GM19351 (cell line): ENCODE data around the gene EFNA1.

Experiments used
- ATAC-seq: cut with Tn5 transposase; IDR thresholded peaks from one replicate; pipeline ENCODE4 v1.9.1; 2021; ENCODE audit warnings: mild to moderate bottlenecking, moderate library complexity; ENCODE audit not compliant: unreplicated experiment

The EFNA1 gene

GRCh38 chr1:155124503-155125463, 2.9 kb upstream of the EFNA1 start:
- ATAC-seq = no peak

GRCh38 chr1:155125511-155125945, 2.1 kb upstream of the EFNA1 start:
- no peak for ATAC-seq

GRCh38 chr1:155125946-155126555, 1.6 kb upstream of the EFNA1 start:
- ATAC-seq = no peak

GRCh38 chr1:155126556-155127104, 1.0 kb upstream of the EFNA1 start:
- no peak for ATAC-seq

GRCh38 chr1:155127967-155128754, 485 bp downstream of the EFNA1 start:
- no peak for ATAC-seq

GRCh38 chr1:155128755-155129473, 1.2 kb downstream of the EFNA1 start:
- ATAC-seq = no peak

GRCh38 chr1:155130272-155131006, 2.8 kb downstream of the EFNA1 start:
- ATAC-seq = no peak

- ATAC-seq = no peak
Measured at GRCh38 chr1:155131285-155131684, 3.6 kb downstream of the EFNA1 start.

GRCh38 chr1:155131856-155132255, 4.2 kb downstream of the EFNA1 start:
- no peak for ATAC-seq

GRCh38 chr1:155133799-155134281, 6.2 kb downstream of the EFNA1 start:
- ATAC-seq = no peak

GRCh38 chr1:155134322-155134721, 6.6 kb downstream of the EFNA1 start:
- no peak for ATAC-seq

GRCh38 chr1:155134880-155135414, 7.3 kb downstream of the EFNA1 start:
- no peak for ATAC-seq

GRCh38 chr1:155135415-155136028, 7.8 kb downstream of the EFNA1 start, which contains the start of gene SLC50A1:
Gene SLC50A1, plus strand, starts transcription at chr1:155135852. Its CDS starts 60 bp downstream, at chr1:155135912.
- ATAC-seq = peak; percentile 71

- no peak for ATAC-seq
Measured at GRCh38 chr1:155136748-155137147, 9.1 kb downstream of the EFNA1 start.

GRCh38 chr1:155137154-155137949, 9.7 kb downstream of the EFNA1 start:
- no peak for ATAC-seq

GRCh38 chr1:155139895-155140629, 12.4 kb downstream of the EFNA1 start, which contains the start of gene DPM3:
Gene DPM3, minus strand, starts transcription at chr1:155140531. Its CDS starts 291 bp downstream, at chr1:155140240.
- peak; percentile 76 for ATAC-seq

GRCh38 chr1:155140630-155140953, 12.9 kb downstream of the EFNA1 start:
- ATAC-seq = no peak
